KMS-11 (cell line): ENCODE results near the gene STK11IP.

ENCODE experiments used
- H2AFZ ChIP-seq: fragments of 200-600 bp; sonication (generic); 2 replicates; pipeline ENCODE4 v1.6.1; 2016; ENCODE audit warnings: antibody characterized with exemption, mixed run types, low read depth
- H3K27ac ChIP-seq: fragments of 200-600 bp; sonication (generic); 2 replicates; pipeline ENCODE4 v1.6.1; 2016; ENCODE audit warnings: mild to moderate bottlenecking, mixed run types
- H3K27me3 ChIP-seq: fragments of 200-600 bp; sonication (generic); 2 replicates; pipeline ENCODE4 v1.6.1; 2017; ENCODE audit warnings: mild to moderate bottlenecking, low read depth, mixed run types, moderate library complexity; ENCODE audit not compliant: insufficient read depth
- H3K36me3 ChIP-seq: fragments of 200-600 bp; sonication (generic); 2 replicates; pipeline ENCODE4 v1.6.1; 2017; ENCODE audit warnings: mild to moderate bottlenecking, mixed run types; ENCODE audit not compliant: insufficient read depth
- H3K4me1 ChIP-seq: fragments of 200-600 bp; sonication (generic); 2 replicates; pipeline ENCODE4 v1.6.1; 2016; ENCODE audit warnings: mild to moderate bottlenecking, low read depth, mixed run types; ENCODE audit not compliant: poor library complexity, severe bottlenecking
- H3K4me2 ChIP-seq: fragments of 200-600 bp; sonication (generic); 2 replicates; pipeline ENCODE4 v1.7.0; 2016; ENCODE audit warnings: mild to moderate bottlenecking, mixed run types
- H3K4me3 ChIP-seq: fragments of 200-600 bp; sonication (generic); IDR thresholded peaks from 2 replicates; pipeline ENCODE4 v1.6.1; 2017; ENCODE audit warnings: low read depth, low read length, mixed read lengths; ENCODE audit not compliant: insufficient read depth
- H3K79me2 ChIP-seq: fragments of 200-600 bp; sonication (generic); 2 replicates; pipeline ENCODE4 v1.6.1; 2016; ENCODE audit warnings: low read depth, mixed run types; ENCODE audit not compliant: insufficient read depth
- H3K9ac ChIP-seq: fragments of 200-600 bp; sonication (generic); 2 replicates; pipeline ENCODE4 v1.6.1; 2016; ENCODE audit warnings: mild to moderate bottlenecking, mixed run types
- H4K20me1 ChIP-seq: fragments of 200-600 bp; sonication (generic); 2 replicates; pipeline ENCODE4 v1.6.1; 2016; ENCODE audit warnings: mild to moderate bottlenecking, mixed run types; ENCODE audit not compliant: insufficient read depth
- CTCF ChIP-seq: fragments of 200-600 bp; sonication (generic); conservative IDR thresholded peaks from 2 replicates; pipeline ENCODE4 v1.6.1; 2017; ENCODE audit warnings: low read depth, mild to moderate bottlenecking, antibody characterized with exemption, low read length, moderate library complexity, mixed read lengths

STK11IP gene

DNA sequence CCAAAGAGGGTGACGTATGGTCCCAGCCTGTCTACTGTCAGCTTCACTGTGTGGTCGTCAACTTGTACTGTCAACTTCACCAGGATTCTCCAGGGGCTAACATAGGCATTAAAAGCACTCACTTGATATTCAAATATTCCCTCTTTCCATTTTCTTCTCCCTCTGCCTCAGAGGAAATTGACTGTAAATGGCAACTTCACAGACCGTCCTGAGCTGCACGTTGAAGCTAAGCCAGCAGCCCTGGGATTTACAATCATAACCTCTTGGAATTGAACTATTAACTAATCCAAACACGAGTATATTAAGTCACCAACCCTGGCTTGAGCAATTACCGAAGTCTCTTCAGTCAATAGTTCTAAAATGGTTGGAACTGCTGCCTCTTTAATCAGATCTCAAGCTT is 68.3 kb downstream of the STK11IP start:
- Histone ChIP-seq H3K4me2 (no peak overlapping the region), H3K9ac (no peak overlapping the region), H3K4me1 (no peaks in the 10 kb centered on the region), H3K27ac (no peak overlapping the region), H3K79me2 (no peaks in the 10 kb centered on the region), H3K27me3 (no peaks in the 10 kb centered on the region), H3K36me3 (no peaks in the 10 kb centered on the region), H4K20me1 (no peaks in the 10 kb centered on the region), H3K4me3 (no peak overlapping the region), H2AFZ (no peak overlapping the region)
- TF ChIP-seq CTCF, result no peak
